Measurements from ENCODE around the gene CD96.

CD96 gene

GRCh38 chr3:111582120-111582474, 40.1 kb downstream of the CD96 start:
- peaks cover 35% of the 10 kb centered on the region for H3K4me1 ChIP-seq (ENCODE audit: insufficient read depth, poor library complexity, severe bottlenecking)
- H3K36me3 ChIP-seq (ENCODE audit: low read depth) = no peaks in the 10 kb centered on the region
- H3K9me3 ChIP-seq (ENCODE audit: severe bottlenecking) = no peaks in the 10 kb centered on the region
- H3K4me3 ChIP-seq (ENCODE audit: severe bottlenecking) = no peak overlapping the region
- no peak for TF ChIP-seq CTCF (IDR thresholded peaks at IDR 0.05; ENCODE audit: poor library complexity, severe bottlenecking)
- DNase-seq (ENCODE audit: low spot score) = no peak
- no peaks in the 10 kb centered on the region for H3K27me3 ChIP-seq (ENCODE audit: insufficient read depth, poor library complexity, severe bottlenecking)
- peak; percentile 85 for ATAC-seq (ENCODE audit: low read depth)
- peak overlapping the region; percentile 94 for H3K27ac ChIP-seq (ENCODE audit: poor library complexity, severe bottlenecking)

DNA sequence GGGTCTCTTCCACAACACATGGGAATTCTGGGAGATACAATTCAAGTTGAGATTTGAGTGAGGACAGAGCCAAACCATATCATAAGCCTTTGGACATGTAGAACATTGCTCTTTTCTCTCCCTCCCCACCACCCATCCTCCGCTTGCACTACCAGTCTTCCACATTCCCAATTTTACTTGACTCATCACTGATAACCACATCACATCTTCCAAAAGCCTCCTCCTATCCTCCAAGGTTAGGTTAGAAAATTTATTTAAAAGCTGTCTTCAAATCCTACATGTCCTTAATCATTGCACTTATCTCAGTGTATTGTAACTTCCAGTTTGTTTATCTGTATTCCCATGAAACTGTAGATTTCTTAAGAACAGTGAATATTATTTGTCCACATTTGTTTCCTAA, 42.7 kb downstream of the CD96 start:
- DNase-seq (ENCODE audit: low spot score) = no peak
- no peak overlapping the region for H3K4me3 ChIP-seq (ENCODE audit: severe bottlenecking)

GRCh38 chr3:111585217-111585616, 43.2 kb downstream of the CD96 start:
- ATAC-seq (ENCODE audit: low read depth) = peak; percentile 76
- DNase-seq (ENCODE audit: low spot score) = no peak
- TF ChIP-seq CTCF (IDR thresholded peaks at IDR 0.05; ENCODE audit: poor library complexity, severe bottlenecking) = no peak
- H3K4me3 ChIP-seq (ENCODE audit: severe bottlenecking) = no peak overlapping the region
- H3K9me3 ChIP-seq (ENCODE audit: severe bottlenecking) = no peaks in the 10 kb centered on the region
- peak overlapping the region; percentile 94 for H3K27ac ChIP-seq (ENCODE audit: poor library complexity, severe bottlenecking)
- no peaks in the 10 kb centered on the region for H3K36me3 ChIP-seq (ENCODE audit: low read depth)
- H3K27me3 ChIP-seq (ENCODE audit: insufficient read depth, poor library complexity, severe bottlenecking) = no peaks in the 10 kb centered on the region
- H3K4me1 ChIP-seq (ENCODE audit: insufficient read depth, poor library complexity, severe bottlenecking) = peaks cover 53% of the 10 kb centered on the region

More for the DNA sequence above, 42.7 kb downstream of the CD96 start:
- Histone ChIP-seq H3K27me3 (ENCODE audit: insufficient read depth, poor library complexity, severe bottlenecking) (no peaks in the 10 kb centered on the region), H3K27ac (ENCODE audit: poor library complexity, severe bottlenecking) (peak overlapping the region; percentile 94), H3K36me3 (ENCODE audit: low read depth) (no peaks in the 10 kb centered on the region), H3K4me1 (ENCODE audit: insufficient read depth, poor library complexity, severe bottlenecking) (peaks cover 49% of the 10 kb centered on the region), H3K9me3 (ENCODE audit: severe bottlenecking) (no peaks in the 10 kb centered on the region)
- TF ChIP-seq CTCF (IDR thresholded peaks at IDR 0.05; ENCODE audit: poor library complexity, severe bottlenecking) = no peak
- ATAC-seq (ENCODE audit: low read depth) = no peak

DNA sequence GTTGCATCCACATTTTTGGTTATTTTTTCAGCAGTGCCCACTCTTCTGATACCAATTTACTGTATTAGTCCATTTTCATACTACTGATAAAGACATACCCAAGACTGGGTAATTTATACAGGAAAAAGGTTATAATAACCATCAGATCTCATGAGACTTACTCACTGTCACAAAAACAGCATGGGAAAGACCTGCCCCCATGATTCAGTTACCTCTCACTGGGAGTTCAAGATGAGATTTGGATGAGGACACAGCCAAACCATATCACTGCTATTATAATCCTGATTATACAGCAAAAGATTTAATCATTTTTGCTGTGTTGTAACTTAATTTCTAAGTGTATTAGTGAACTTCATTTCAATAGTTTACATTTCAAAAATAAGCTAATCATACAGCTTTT, 46.5 kb downstream of the CD96 start:
- peak overlapping the region; percentile 94 for H3K27ac ChIP-seq (ENCODE audit: poor library complexity, severe bottlenecking)
- H3K9me3 ChIP-seq (ENCODE audit: severe bottlenecking) = no peaks in the 10 kb centered on the region
- no peaks in the 10 kb centered on the region for H3K27me3 ChIP-seq (ENCODE audit: insufficient read depth, poor library complexity, severe bottlenecking)
- peaks cover 64% of the 10 kb centered on the region for H3K4me1 ChIP-seq (ENCODE audit: insufficient read depth, poor library complexity, severe bottlenecking)
- DNase-seq (ENCODE audit: low spot score) (no peak), ATAC-seq (ENCODE audit: low read depth) (no peak)
- no peak overlapping the region for H3K4me3 ChIP-seq (ENCODE audit: severe bottlenecking)
- peaks cover 5% of the 10 kb centered on the region; the same call in 1 of the 2 replicates for H3K36me3 ChIP-seq (ENCODE audit: low read depth)
- no peak for TF ChIP-seq CTCF (IDR thresholded peaks at IDR 0.05; ENCODE audit: poor library complexity, severe bottlenecking)

- no peak overlapping the region for H3K4me3 ChIP-seq (ENCODE audit: severe bottlenecking)
- H3K4me1 ChIP-seq (ENCODE audit: insufficient read depth, poor library complexity, severe bottlenecking) = peaks cover 68% of the 10 kb centered on the region
- H3K27me3 ChIP-seq (ENCODE audit: insufficient read depth, poor library complexity, severe bottlenecking) = no peaks in the 10 kb centered on the region
- no peak for TF ChIP-seq CTCF (IDR thresholded peaks at IDR 0.05; ENCODE audit: poor library complexity, severe bottlenecking)
- ATAC-seq (ENCODE audit: low read depth) = no peak
- no peaks in the 10 kb centered on the region for H3K9me3 ChIP-seq (ENCODE audit: severe bottlenecking)
- peaks cover 5% of the 10 kb centered on the region; the same call in 1 of the 2 replicates for H3K36me3 ChIP-seq (ENCODE audit: low read depth)
- no peak for DNase-seq (ENCODE audit: low spot score)
- peak overlapping the region; percentile 94 for H3K27ac ChIP-seq (ENCODE audit: poor library complexity, severe bottlenecking)
These were observed 47.5 kb downstream of the CD96 start for GRCh38 chr3:111589303-111590142.
